ENCODE data around the gene RPL31. TPM values are rescaled to one million over a fixed set of nuclear protein-coding genes. Genes with fewer than 3 reads are reported as not detected.
A peak's percentile ranks its signal among the peaks of the same experiment; 100 is the strongest.

The RPL31 gene
- total RNA-seq, 2 donors from 2014 or later = 511 to 520 TPM

- H3K4me1 ChIP-seq (ENCODE audit: control insufficient read depth in 1 of 2, low read depth in 2 of 2) = peaks cover 9 to 15% of the 10 kb centered on the region in 2 donors
- no peak overlapping the region for H3K4me3 ChIP-seq
- no peaks in the 10 kb centered on the region for H3K9me3 ChIP-seq
- peaks cover 8% of the 10 kb centered on the region for H3K36me3 ChIP-seq
- ATAC-seq (ENCODE audit: insufficient number of reproducible peaks, low FRiP score, low read depth) = peak; percentile 50
- H3K27ac ChIP-seq = peak overlapping the region in 1 of 2 donors; percentile 48
- peak; percentile 93 for TF ChIP-seq CTCF (IDR thresholded peaks at IDR 0.05)
- no peaks in the 10 kb centered on the region for H3K27me3 ChIP-seq (replicated peaks; ENCODE audit: insufficient read depth)
- DNase-seq (ENCODE audit: low spot score) = peak; percentile 23
Measured at GRCh38 chr2:100984892-100985307, 17.2 kb upstream of the RPL31 start.

- TF ChIP-seq CTCF (IDR thresholded peaks at IDR 0.05) = no peak
- Histone ChIP-seq H3K27me3 (replicated peaks; ENCODE audit: insufficient read depth) (no peaks in the 10 kb centered on the region), H3K4me1 (ENCODE audit: control insufficient read depth in 1 of 2, low read depth in 2 of 2) (peaks cover 9 to 15% of the 10 kb centered on the region in 2 donors), H3K36me3 (peaks cover 15% of the 10 kb centered on the region), H3K9me3 (no peaks in the 10 kb centered on the region), H3K4me3 (no peak overlapping the region), H3K27ac (no peak overlapping the region)
- DNase-seq (ENCODE audit: low spot score) (no peak), ATAC-seq (ENCODE audit: insufficient number of reproducible peaks, low FRiP score, low read depth) (no peak)
Measured at GRCh38 chr2:100986157-100986556, 15.9 kb upstream of the RPL31 start.

- no peaks in the 10 kb centered on the region for H3K9me3 ChIP-seq
- DNase-seq (ENCODE audit: low spot score) (no peak), ATAC-seq (ENCODE audit: insufficient number of reproducible peaks, low FRiP score, low read depth) (no peak)
- no peak overlapping the region for H3K27ac ChIP-seq
- H3K27me3 ChIP-seq (replicated peaks; ENCODE audit: insufficient read depth) = no peaks in the 10 kb centered on the region
- peaks cover 9 to 15% of the 10 kb centered on the region in 2 donors for H3K4me1 ChIP-seq (ENCODE audit: control insufficient read depth in 1 of 2, low read depth in 2 of 2)
- no peak overlapping the region for H3K4me3 ChIP-seq
- peaks cover 10% of the 10 kb centered on the region for H3K36me3 ChIP-seq
- TF ChIP-seq CTCF (IDR thresholded peaks at IDR 0.05) = no peak
Measured at GRCh38 chr2:100987536-100987935, 14.6 kb upstream of the RPL31 start.

GRCh38 chr2:100987974-100988373, 14.1 kb upstream of the RPL31 start:
- H3K27ac ChIP-seq = no peak overlapping the region
- no peak for TF ChIP-seq CTCF (IDR thresholded peaks at IDR 0.05)
- no peaks in the 10 kb centered on the region for H3K9me3 ChIP-seq
- no peak overlapping the region for H3K4me3 ChIP-seq
- H3K36me3 ChIP-seq = peaks cover 10% of the 10 kb centered on the region
- H3K4me1 ChIP-seq (ENCODE audit: control insufficient read depth in 1 of 2, low read depth in 2 of 2) = peaks cover 9 to 15% of the 10 kb centered on the region in 2 donors
- ATAC-seq (ENCODE audit: insufficient number of reproducible peaks, low FRiP score, low read depth) (no peak), DNase-seq (ENCODE audit: low spot score) (no peak)
- H3K27me3 ChIP-seq (replicated peaks; ENCODE audit: insufficient read depth) = no peaks in the 10 kb centered on the region

GRCh38 chr2:100988630-100989417, 13.3 kb upstream of the RPL31 start:
- Histone ChIP-seq H3K27ac (no peak overlapping the region), H3K4me1 (ENCODE audit: control insufficient read depth in 1 of 2, low read depth in 2 of 2) (peaks cover 4 to 9% of the 10 kb centered on the region in 2 donors), H3K4me3 (no peak overlapping the region), H3K9me3 (no peaks in the 10 kb centered on the region), H3K27me3 (replicated peaks; ENCODE audit: insufficient read depth) (no peaks in the 10 kb centered on the region), H3K36me3 (peaks cover 10% of the 10 kb centered on the region)
- no peak for DNase-seq (ENCODE audit: low spot score)
- TF ChIP-seq CTCF (IDR thresholded peaks at IDR 0.05) = no peak
- no peak for ATAC-seq (ENCODE audit: insufficient number of reproducible peaks, low FRiP score, low read depth)
